ENCODE data around the gene UGT2B15.
"Not testable (repeated sequence)": the region's sequence is repeated elsewhere in the genome, so short reads cannot be mapped to it uniquely, and the experiment has no call there.

GRCh38 chr4:68622731-68623130 lies 47.7 kb downstream of the UGT2B15 start:
- TF ChIP-seq POLR2AphosphoS5, CTCF, EP300 (IDR thresholded peaks at IDR 0.05): not testable (repeated sequence)
